Lower leg skin (tissue), 4 donors: Measurements from ENCODE around the gene RGP1. TPM values are rescaled to one million over a fixed set of nuclear protein-coding genes. Genes with fewer than 3 reads are reported as not detected.

Experiments
- DNase-seq, 2 donors: peaks; one replicate each; pipeline ENCODE4 v3.0.0-alpha.2; 2019; ENCODE audit warnings: low spot score in 2 of 2
- H3K4me3 ChIP-seq: fragments of 200-600 bp; sonication (generic); 2 replicates; pipeline ENCODE4 v1.5.1; 2017; ENCODE audit warnings: mild to moderate bottlenecking, low read depth; ENCODE audit not compliant: poor library complexity, severe bottlenecking
- CTCF ChIP-seq, 3 donors: fragments of 450-650 bp; IDR thresholded peaks; one replicate each; pipeline ENCODE4 v1.5.1; 2016; ENCODE audit warnings: antibody characterized with exemption in 3 of 3, mild to moderate bottlenecking in 3 of 3, moderate library complexity in 2 of 3
- POLR2A ChIP-seq, 2 donors: fragments of 450-650 bp; IDR thresholded peaks; one replicate each; pipeline ENCODE4 v1.6.1; 2016 to 2017; ENCODE audit warnings: antibody characterized with exemption in 2 of 2, mild to moderate bottlenecking in 1 of 2, moderate library complexity in 1 of 2
- WGBS, 2 donors: methylation state at CpG; one replicate each; pipeline ENCODE4 v1.1.5; 2018; 5-methylcytosine and 5-hydroxymethylcytosine counted together
- intact Hi-C: fragments of 100-400 bp; cut with DNase I; formaldehyde crosslinking; loops from one replicate; pipeline ENCODE4 v1.15.0; 2023; ENCODE audit warnings: low total_unique reads
- total RNA-seq, 4 donors: library from RNA; depleted of rRNA; stranded (reverse); fragments of >200 nt; gene quantifications; one replicate each; pipeline ENCODE4 v1.1.0, GENCODE V29; 2016

The RGP1 gene
- total RNA-seq, 4 donors from 2014 or later, result 17.1 to 26.4 (median 22.1) TPM

- no peak for DNase-seq
- intact Hi-C loops, result no loop called here
- no peak for TF ChIP-seq CTCF (IDR thresholded peaks at IDR 0.05)
- no peak for TF ChIP-seq POLR2A (IDR thresholded peaks at IDR 0.05)
- WGBS, 2 donors, result 89 to 90% methylated on average over 4 of the region's 4 CpGs
- H3K4me3 ChIP-seq, result no peak overlapping the region
These were observed 6.0 kb downstream of the RGP1 start for GRCh38 chr9:35755071-35755470.

- H3K4me3 ChIP-seq, result peak overlapping the region; percentile 35
- WGBS, 2 donors, result 19 to 20% methylated on average over 27 to 30 of the region's 48 CpGs
- intact Hi-C loops, result no loop called here
- TF ChIP-seq CTCF (IDR thresholded peaks at IDR 0.05) (no peak), POLR2A (IDR thresholded peaks at IDR 0.05) (no peak)
- DNase-seq, result peak in 1 of 2 donors; percentile 91
These were observed 7.5 kb downstream of the RGP1 start for GRCh38 chr9:35756275-35757225.

- TF ChIP-seq CTCF (IDR thresholded peaks at IDR 0.05) (no peak), POLR2A (IDR thresholded peaks at IDR 0.05) (no peak)
- H3K4me3 ChIP-seq, result peak overlapping the region; percentile 35
- no peak for DNase-seq
- intact Hi-C loops, result no loop called here
- WGBS, 2 donors, result 5 to 9% methylated on average over 18 to 20 of the region's 20 CpGs
These were observed 8.3 kb downstream of the RGP1 start for GRCh38 chr9:35757226-35757891.

- no peak for DNase-seq
- intact Hi-C loops, result no loop called here
- no peak overlapping the region for H3K4me3 ChIP-seq
- TF ChIP-seq CTCF (IDR thresholded peaks at IDR 0.05) (no peak), POLR2A (IDR thresholded peaks at IDR 0.05) (no peak)
These were observed 8.8 kb downstream of the RGP1 start for GRCh38 chr9:35757892-35758275.

- intact Hi-C loops, result no loop called here
These were observed 9.5 kb downstream of the RGP1 start for GRCh38 chr9:35758475-35759050.

More at GRCh38 chr9:35758475-35759050, 9.5 kb downstream of the RGP1 start:
- 56 to 60% methylated on average over 3 of the region's 3 CpGs for WGBS, 2 donors
- no peak overlapping the region for H3K4me3 ChIP-seq
- TF ChIP-seq CTCF (IDR thresholded peaks at IDR 0.05), result no peak
- TF ChIP-seq POLR2A (IDR thresholded peaks at IDR 0.05), result no peak
- DNase-seq, result no peak
